ENCODE results near the gene NT5DC2. TPM values are rescaled to one million over a fixed set of nuclear protein-coding genes. Genes with fewer than 3 reads are reported as not detected.

NT5DC2 gene
- total and polyA plus RNA-seq, 2 of the 8 experiments (the other 6 are each of a cell fraction or from before 2014, with no cell fraction given), result 331 to 477 TPM

- TF ChIP-seq POLR2A (IDR thresholded peaks at IDR 0.05; ENCODE audit: control extremely low read depth in 1 of 2, low read depth in 2 of 2, low read length in 2 of 2) (no peak), SAP30 (IDR thresholded peaks at IDR 0.05; ENCODE audit: insufficient read depth, insufficient replicate concordance, low read length) (no peak), USF2 (IDR thresholded peaks at IDR 0.05; ENCODE audit: low read length) (no peak), HDAC6 (IDR thresholded peaks at IDR 0.05; ENCODE audit: low read depth, low read length) (no peak), BRCA1 (IDR thresholded peaks at IDR 0.05; ENCODE audit: low read depth, low read length) (no peak)
Observed at GRCh38 chr3:52477796-52478095, 55.9 kb downstream of the NT5DC2 start (continued).
